Ammon's horn (tissue), 1 donor: ENCODE measurements around the gene CHKA.

Experiments
- DNase-seq: peaks from one replicate; pipeline ENCODE4 v3.0.0-alpha.2; 2016; ENCODE audit warnings: low spot score

The CHKA gene

DNA sequence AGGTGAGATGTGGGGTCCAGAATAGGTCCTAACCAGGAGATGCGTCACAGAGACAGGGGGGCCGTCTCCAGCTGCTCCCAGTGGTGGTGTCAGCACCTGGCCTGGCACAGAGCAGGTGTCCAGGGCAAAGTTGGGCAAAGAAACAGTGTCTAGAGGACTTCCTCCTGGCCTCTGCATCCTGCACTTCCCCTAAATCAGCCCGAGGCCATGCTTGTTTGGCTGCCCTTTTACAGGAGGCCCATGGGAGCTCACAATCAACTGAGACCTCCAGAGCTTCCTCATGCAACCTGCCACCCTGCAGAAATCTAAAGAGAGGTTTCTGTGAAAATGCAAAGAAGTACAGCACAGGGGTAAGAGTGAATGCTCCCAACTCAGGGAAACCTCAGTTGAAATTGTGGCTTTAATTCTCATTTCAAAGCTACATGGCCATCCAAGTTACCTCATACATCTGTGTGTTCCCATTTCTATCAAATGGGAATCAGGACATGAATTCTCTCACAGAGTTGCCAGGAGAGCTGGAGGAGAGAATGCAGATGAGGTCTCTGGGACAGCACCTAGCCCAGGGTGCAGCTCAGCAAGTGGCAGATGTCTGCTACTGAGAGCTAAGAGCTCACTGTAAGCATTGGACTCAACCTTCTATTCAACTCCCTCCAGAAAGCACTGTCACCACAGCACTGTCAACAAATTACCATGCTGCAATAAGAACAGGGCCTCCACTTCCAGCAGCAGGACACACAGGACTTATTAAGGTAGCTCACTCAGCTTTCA lies 49.7 kb downstream of the CHKA start:
- no peak for DNase-seq

- DNase-seq = no peak
These were observed 53.2 kb downstream of the CHKA start for GRCh38 chr11:68067991-68068390.

DNA sequence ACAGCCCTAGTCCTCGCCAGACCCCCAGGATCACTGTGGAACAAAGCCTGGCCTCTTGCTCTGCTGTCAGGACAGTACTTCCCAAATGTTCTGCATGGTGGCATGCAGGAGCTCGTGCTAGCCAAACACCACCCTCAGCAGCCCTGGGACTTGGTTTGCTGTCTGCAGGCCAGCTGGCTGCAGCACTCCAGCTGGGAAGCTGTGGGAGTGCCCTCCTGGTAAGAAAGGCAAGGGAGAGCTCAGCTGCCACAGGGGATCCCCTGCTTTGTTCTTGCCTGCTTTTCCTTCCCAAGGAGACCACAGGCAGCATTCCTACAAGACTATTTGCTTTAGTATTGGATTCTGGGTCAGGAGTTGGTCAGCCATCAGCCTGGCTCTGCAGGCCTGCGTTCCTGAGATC lies 54.4 kb downstream of the CHKA start:
- DNase-seq = peak; percentile 58

GRCh38 chr11:68065841-68066240 lies 55.3 kb downstream of the CHKA start:
- DNase-seq = no peak

DNA sequence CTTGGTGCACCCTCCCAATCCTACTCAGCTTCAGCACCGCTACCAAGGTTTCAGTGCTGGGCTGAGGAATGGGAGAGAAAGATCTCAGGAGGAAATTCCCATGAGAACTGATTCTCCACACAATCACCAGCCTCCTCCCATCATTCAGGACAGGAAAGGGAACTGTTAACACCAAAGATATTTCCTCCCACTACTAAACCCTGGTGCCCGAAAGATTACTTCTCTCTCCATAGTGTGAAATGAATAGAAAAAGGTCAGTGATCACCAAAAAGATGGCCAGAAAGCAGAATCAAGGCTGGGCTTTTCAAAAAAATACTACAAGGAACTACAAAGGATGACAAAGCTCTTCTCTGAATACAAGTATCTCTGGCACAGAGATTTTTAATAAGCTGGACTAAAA lies 56.3 kb downstream of the CHKA start:
- DNase-seq = no peak

DNA sequence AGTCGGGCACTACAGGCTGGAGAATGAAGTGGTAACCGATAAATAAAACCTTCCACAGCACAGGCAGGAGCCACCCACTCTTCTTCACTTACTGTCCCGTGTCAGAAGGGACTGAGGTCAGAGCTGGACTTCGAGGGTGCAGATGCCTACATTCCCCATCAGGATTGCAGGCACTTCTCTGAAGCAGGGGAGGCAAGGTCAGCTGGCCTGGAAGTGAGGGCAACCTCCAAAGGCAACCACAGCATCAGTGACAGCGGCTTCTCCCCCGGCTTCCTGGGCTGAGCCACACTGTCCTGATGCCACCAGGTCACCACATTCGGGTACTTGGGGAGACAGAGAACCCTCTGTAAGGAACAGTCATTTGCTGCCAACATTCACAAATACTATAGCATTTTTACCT lies 59.7 kb downstream of the CHKA start:
- no peak for DNase-seq

DNA sequence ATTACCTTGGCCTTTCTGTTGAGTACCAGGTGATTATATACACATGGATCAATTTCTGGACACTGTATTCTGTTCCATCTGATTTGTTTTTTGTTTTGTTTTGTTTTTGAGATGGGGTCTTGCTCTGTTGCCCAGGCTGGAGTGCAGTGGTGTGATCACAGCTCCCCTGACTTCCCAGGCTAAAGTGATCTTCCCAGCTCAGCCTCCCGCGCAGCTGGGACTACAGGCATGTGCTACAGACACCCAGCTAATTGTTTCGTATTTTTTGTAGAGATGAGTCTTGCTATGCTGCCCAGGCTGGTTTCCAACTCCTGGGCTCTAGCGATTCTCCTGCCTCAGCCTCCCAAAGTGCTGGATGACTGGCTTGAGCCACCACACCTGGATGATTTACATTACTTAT lies 63.4 kb downstream of the CHKA start:
- DNase-seq = no peak

GRCh38 chr11:68056317-68057285 lies 64.6 kb downstream of the CHKA start:
- DNase-seq = no peak

GRCh38 chr11:68053981-68054812 lies 67.0 kb downstream of the CHKA start:
- no peak for DNase-seq

DNA sequence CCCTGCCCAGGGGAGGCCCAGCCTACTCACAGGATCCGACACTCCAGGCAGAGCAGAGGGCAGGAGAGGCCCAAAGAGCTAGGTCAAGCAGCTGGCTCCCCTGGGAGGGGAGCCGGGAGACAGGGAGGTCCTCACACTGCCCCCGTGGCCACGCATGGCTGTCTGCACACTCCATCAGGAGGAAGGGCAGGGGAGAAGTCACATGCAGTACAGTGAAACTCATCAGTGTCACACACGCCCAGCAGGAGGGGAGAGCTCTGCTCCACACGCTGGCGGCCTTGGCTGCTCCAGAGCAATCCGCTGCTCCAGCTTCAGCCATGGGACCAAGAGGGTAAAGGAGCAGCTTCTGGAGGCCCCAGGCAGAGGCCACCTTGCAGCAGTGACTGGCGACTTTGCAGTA lies 68.1 kb downstream of the CHKA start:
- DNase-seq = no peak

- DNase-seq = no peak
These were observed 68.9 kb downstream of the CHKA start for GRCh38 chr11:68052137-68052873.

- DNase-seq = no peak
These were observed 69.7 kb downstream of the CHKA start for GRCh38 chr11:68051191-68052136.

DNA sequence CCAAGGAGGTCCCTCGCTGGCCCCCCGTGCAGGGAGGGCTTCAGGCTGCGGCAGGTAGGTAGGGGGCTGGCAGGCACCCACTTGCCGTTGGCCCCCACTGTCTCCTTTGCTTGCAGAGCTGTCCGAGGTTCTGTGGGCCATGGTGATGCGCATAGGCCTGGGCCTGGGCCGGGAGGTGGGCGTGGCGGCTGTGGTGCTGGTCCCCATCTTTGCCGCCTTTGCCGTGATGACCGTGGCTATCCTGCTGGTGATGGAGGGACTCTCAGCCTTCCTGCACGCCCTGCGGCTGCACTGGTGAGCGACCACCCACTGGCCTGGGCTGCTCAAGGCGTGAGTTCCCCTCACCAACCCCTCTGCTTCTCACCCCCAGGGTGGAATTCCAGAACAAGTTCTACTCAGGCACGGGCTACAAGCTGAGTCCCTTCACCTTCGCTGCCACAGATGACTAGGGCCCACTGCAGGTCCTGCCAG lies 70.8 kb downstream of the CHKA start:
- DNase-seq = no peak

DNA sequence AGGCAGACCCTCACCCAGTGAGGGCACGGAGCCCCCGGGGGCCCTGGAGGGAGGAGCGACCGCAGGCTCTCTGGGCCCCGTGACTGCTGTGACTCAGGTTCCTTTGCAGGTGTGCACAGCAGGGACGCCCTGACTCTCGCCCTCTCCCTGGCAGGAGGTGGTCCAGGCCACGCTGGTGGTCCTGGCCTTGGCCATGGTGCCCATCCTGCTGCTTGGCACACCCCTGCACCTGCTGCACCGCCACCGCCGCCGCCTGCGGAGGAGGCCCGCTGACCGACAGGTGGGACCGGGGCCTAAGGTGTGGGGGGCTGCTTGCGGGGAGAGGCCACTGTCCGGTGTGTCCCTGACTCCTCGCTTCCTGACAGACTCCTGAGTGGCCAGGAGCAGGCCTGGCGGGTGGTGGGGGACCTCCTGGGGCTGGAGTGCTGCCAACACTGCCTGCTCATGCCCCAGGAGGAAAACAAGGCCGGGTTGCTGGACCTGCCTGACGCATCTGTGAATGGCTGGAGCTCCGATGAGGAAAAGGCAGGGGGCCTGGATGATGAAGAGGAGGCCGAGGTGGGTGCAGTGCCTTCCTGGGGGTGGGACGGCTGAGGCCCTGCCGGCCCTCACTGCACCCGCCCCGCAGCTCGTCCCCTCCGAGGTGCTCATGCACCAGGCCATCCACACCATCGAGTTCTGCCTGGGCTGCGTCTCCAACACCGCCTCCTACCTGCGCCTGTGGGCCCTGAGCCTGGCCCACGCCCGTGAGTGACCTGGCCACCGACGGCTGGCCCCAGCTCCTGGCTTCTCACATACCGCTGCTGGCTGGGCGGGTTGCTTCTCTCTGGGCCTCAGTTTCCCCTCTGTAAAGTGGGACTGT lies 71.4 kb downstream of the CHKA start:
- DNase-seq = no peak

DNA sequence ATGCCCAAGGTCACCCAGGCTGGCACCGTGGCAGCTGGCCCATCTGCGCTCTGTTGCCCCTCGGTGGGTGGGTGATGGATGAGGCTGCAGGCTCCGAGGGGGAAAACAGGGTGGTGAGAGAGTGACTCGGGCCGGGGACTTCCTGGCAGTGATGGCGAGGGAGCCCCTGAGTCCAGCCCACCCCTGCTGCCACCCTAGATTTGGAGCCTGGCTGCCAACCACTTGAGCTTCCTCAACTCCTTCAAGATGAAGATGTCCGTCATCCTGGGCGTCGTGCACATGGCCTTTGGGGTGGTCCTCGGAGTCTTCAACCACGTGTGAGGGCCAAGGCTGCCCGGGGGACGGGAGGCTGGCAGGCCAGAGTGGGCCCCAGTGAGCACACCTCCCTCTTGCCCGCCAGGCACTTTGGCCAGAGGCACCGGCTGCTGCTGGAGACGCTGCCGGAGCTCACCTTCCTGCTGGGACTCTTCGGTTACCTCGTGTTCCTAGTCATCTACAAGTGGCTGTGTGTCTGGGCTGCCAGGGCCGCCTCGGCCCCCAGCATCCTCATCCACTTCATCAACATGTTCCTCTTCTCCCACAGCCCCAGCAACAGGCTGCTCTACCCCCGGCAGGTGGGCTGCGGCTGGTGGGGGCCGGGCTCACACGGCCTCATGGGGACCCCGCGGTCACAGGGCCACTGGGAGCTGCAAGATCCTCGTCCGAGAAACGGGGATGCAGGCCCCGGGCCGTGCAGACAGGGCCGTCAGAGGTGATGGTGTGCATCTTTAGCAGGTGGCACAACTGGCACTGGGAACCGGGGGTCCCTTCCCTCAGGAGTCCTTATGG lies 72.3 kb downstream of the CHKA start:
- no peak for DNase-seq

- DNase-seq = no peak
These were observed 73.5 kb downstream of the CHKA start for GRCh38 chr11:68047437-68048290.

DNA sequence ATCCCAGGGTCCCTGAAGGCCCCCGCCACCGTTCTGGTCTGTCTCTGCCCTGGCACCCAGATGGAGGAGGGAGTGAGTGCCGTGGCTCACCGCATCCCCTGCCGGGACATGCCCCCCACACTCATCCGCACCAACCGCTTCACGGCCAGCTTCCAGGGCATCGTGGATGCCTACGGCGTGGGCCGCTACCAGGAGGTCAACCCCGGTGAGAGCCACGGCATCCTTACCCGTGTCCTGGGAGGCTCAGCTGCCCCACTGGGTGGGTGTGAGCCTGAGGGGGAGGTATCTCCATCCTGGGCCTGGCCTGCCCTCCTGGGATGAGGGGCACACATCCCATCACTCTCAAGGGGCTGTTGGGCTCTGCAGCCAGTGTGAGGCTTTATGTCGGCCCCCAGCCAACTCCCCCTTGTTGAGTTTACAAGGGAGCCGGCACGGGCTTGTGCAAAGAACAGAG lies 76.3 kb downstream of the CHKA start:
- DNase-seq = no peak
